ENCODE measurements around the gene FARP1.

GRCh38 chr13:98162935-98163334 is 20.0 kb downstream of the FARP1 start:
- TF ChIP-seq, protein P1, sequence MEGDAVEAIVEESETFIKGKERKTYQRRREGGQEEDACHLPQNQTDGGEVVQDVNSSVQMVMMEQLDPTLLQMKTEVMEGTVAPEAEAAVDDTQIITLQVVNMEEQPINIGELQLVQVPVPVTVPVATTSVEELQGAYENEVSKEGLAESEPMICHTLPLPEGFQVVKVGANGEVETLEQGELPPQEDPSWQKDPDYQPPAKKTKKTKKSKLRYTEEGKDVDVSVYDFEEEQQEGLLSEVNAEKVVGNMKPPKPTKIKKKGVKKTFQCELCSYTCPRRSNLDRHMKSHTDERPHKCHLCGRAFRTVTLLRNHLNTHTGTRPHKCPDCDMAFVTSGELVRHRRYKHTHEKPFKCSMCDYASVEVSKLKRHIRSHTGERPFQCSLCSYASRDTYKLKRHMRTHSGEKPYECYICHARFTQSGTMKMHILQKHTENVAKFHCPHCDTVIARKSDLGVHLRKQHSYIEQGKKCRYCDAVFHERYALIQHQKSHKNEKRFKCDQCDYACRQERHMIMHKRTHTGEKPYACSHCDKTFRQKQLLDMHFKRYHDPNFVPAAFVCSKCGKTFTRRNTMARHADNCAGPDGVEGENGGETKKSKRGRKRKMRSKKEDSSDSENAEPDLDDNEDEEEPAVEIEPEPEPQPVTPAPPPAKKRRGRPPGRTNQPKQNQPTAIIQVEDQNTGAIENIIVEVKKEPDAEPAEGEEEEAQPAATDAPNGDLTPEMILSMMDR (IDR thresholded peaks at IDR 0.05), result no peak
- TF ChIP-seq POLR2A (IDR thresholded peaks at IDR 0.05), result no peak

All from body of pancreas (tissue), 4 donors.